Chondrocyte (in vitro differentiated cells): ENCODE data around the gene RB1. TPM values are rescaled to one million over a fixed set of nuclear protein-coding genes. Genes with fewer than 3 reads are reported as not detected.
A peak's percentile ranks its signal among the peaks of the same experiment; 100 is the strongest.

ENCODE experiments used
- DNase-seq: peaks from one replicate; pipeline ENCODE4 v3.0.0; 2021; ENCODE audit warnings: mixed read lengths, low spot score
- H3K27ac Mint-ChIP-seq: one replicate; pipeline ENCODE4 v1.8.0; 2021; ENCODE audit warnings: mild to moderate bottlenecking, moderate library complexity, mixed read lengths; ENCODE audit not compliant: unreplicated experiment
- H3K27me3 Mint-ChIP-seq: 2 replicates; pipeline ENCODE4 v1.8.0; 2021; ENCODE audit warnings: low read depth, mixed read lengths
- H3K36me3 Mint-ChIP-seq: 2 replicates; pipeline ENCODE4 v1.8.0; 2021; ENCODE audit warnings: low read depth, mixed read lengths
- H3K4me1 Mint-ChIP-seq: 2 replicates; pipeline ENCODE4 v1.8.0; 2021; ENCODE audit warnings: low read depth, mild to moderate bottlenecking, mixed read lengths
- H3K4me3 Mint-ChIP-seq: one replicate; pipeline ENCODE4 v1.8.0; 2021; ENCODE audit warnings: mild to moderate bottlenecking, moderate library complexity, mixed read lengths; ENCODE audit not compliant: unreplicated experiment
- H3K9me3 Mint-ChIP-seq: 2 replicates; pipeline ENCODE4 v1.8.0; 2021; ENCODE audit warnings: low read depth, mixed read lengths
- CTCF ChIP-seq: fragments of 200-600 bp; sonication (generic); IDR thresholded peaks from 2 replicates; pipeline ENCODE4 v1.5.0; 2021; ENCODE audit warnings: antibody characterized with exemption, mild to moderate bottlenecking, moderate library complexity
- total RNA-seq: library from RNA; stranded (reverse); gene quantifications from 3 replicates; pipeline ENCODE4 v1.2.1, GENCODE V29; 2021

The RB1 gene
- total RNA-seq, 1 donor from 2014 or later, result 33.4 TPM

GRCh38 chr13:48478391-48478790 is 174.8 kb downstream of the RB1 start:
- no peak for DNase-seq
- peaks cover 17% of the 10 kb centered on the region for H3K36me3 Mint-ChIP-seq
- no peak overlapping the region for H3K4me3 Mint-ChIP-seq
- H3K4me1 Mint-ChIP-seq, result peaks cover 25% of the 10 kb centered on the region
- no peaks in the 10 kb centered on the region for H3K9me3 Mint-ChIP-seq
- peak overlapping the region; percentile 75 for H3K27ac Mint-ChIP-seq
- TF ChIP-seq CTCF, result no peak
- no peaks in the 10 kb centered on the region for H3K27me3 Mint-ChIP-seq

- H3K27ac Mint-ChIP-seq, result no peak overlapping the region
- no peak overlapping the region for H3K4me3 Mint-ChIP-seq
- no peak for DNase-seq
- no peak for TF ChIP-seq CTCF
- peaks cover 17% of the 10 kb centered on the region for H3K36me3 Mint-ChIP-seq
- peaks cover 4% of the 10 kb centered on the region for H3K4me1 Mint-ChIP-seq
- H3K27me3 Mint-ChIP-seq, result no peaks in the 10 kb centered on the region
- peaks cover 5% of the 10 kb centered on the region for H3K9me3 Mint-ChIP-seq
Measured at GRCh38 chr13:48483575-48483974, 180.0 kb downstream of the RB1 start.

GRCh38 chr13:48485432-48485831 is 181.9 kb downstream of the RB1 start:
- no peak for TF ChIP-seq CTCF
- H3K4me1 Mint-ChIP-seq, result no peaks in the 10 kb centered on the region
- H3K9me3 Mint-ChIP-seq, result peaks cover 5% of the 10 kb centered on the region
- no peaks in the 10 kb centered on the region for H3K27me3 Mint-ChIP-seq
- H3K4me3 Mint-ChIP-seq, result no peak overlapping the region
- DNase-seq, result no peak
- H3K27ac Mint-ChIP-seq, result no peak overlapping the region
- peaks cover 17% of the 10 kb centered on the region for H3K36me3 Mint-ChIP-seq

GRCh38 chr13:48486362-48486761 is 182.8 kb downstream of the RB1 start:
- DNase-seq, result no peak

GRCh38 chr13:48486836-48487235 is 183.3 kb downstream of the RB1 start:
- H3K4me3 Mint-ChIP-seq, result no peak overlapping the region
- H3K27ac Mint-ChIP-seq, result no peak overlapping the region
- peaks cover 5% of the 10 kb centered on the region for H3K9me3 Mint-ChIP-seq
- no peaks in the 10 kb centered on the region for H3K4me1 Mint-ChIP-seq
- no peaks in the 10 kb centered on the region for H3K27me3 Mint-ChIP-seq
- TF ChIP-seq CTCF, result no peak
- DNase-seq, result no peak
- peaks cover 17% of the 10 kb centered on the region for H3K36me3 Mint-ChIP-seq

More at GRCh38 chr13:48486362-48486761, 182.8 kb downstream of the RB1 start:
- Mint-ChIP-seq H3K4me3 (no peak overlapping the region), H3K27ac (no peak overlapping the region), H3K9me3 (peaks cover 5% of the 10 kb centered on the region), H3K36me3 (peaks cover 17% of the 10 kb centered on the region), H3K4me1 (no peaks in the 10 kb centered on the region), H3K27me3 (no peaks in the 10 kb centered on the region)
- no peak for TF ChIP-seq CTCF
